Spleen (tissue), 7 donors: ENCODE data around the gene TBXAS1.

Source experiments
- CTCF ChIP-seq, 11 experiments: fragments of 200-600 bp in 7 of 11; fragments of 450-650 bp in 4 of 11; sonication (generic) in 4 of 11; IDR thresholded peaks in 8 of 11; conservative IDR thresholded peaks in 3 of 11; 1 replicate in 7 of 11; 2 replicates in 4 of 11; pipeline versions ENCODE4 v1.4.0 to v1.8.0; 2016 to 2021; ENCODE audit warnings: antibody characterized with exemption in 11 of 11, inconsistent platforms in 4 of 11, mild to moderate bottlenecking in 1 of 11
- POLR2A ChIP-seq, 3 donors: fragments of 450-650 bp; IDR thresholded peaks; one replicate each; pipeline ENCODE4 v1.5.1; 2017; ENCODE audit warnings: antibody characterized with exemption in 3 of 3, mild to moderate bottlenecking in 1 of 3
- POLR2AphosphoS5 ChIP-seq, 3 donors: sonication (generic); formaldehyde crosslinking; IDR thresholded peaks; one replicate each; pipeline ENCODE4 v1.5.1; 2017; ENCODE audit warnings: antibody characterized with exemption in 3 of 3
- donor health status: DM: no; HTN: no; CAD: no; lungs with moderate emphysema.
- donor health status: DM: no; HTN: no; CAD: no.
- donor health status: DM: no; HTN: no; CAD: no.

- TF ChIP-seq CTCF (IDR thresholded peaks at IDR 0.05 in 8 of 11, conservative IDR thresholded peaks at IDR 0.05 in 3 of 11) (no peak), POLR2A (IDR thresholded peaks at IDR 0.05) (no peak), POLR2AphosphoS5 (IDR thresholded peaks at IDR 0.05) (no peak)
These were observed 682 bp downstream of the TBXAS1 start for GRCh38 chr7:139829775-139830117.
